GM19043 (cell line): ENCODE results near the gene TANGO6.
"Not testable (repeated sequence)": the region's sequence is repeated elsewhere in the genome, so short reads cannot be mapped to it uniquely, and the experiment has no call there.

ENCODE experiments used
- ATAC-seq: cut with Tn5 transposase; IDR thresholded peaks from one replicate; pipeline ENCODE4 v1.9.1; 2021; ENCODE audit warnings: low read depth; ENCODE audit not compliant: unreplicated experiment

Gene TANGO6

DNA sequence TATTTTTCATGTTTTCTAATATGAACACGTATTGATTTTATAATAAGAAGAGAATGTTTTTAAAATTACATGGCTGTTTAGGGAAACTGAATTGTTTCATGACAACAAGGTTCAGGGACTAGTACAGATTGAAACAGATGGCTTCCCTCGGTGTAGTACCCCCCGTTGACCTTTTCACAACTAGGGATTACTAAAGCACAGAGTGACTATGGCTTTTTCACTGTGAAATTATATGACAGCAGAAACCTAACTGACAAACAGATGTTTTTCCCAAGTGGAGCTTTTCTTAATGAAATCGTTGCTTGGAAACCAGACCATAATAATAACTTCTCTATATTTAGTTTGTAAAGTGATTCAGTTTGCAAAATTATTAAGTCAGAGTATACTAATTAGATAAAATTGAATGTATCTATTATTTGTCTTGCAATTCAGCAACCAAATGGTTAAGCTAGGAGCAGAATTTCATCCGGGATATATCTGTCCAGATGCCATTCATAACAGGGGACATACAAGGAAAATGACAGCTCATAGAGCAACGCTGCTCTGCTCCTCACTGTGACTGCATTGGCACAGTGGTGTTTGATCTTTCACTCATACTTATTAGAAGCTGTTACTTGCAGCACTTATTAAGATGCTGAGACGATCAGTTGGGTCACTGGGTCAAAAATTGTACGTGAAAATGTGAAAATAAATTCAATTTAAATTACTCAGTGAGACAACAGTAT, 111.7 kb downstream of the TANGO6 start:
- no peak for ATAC-seq

DNA sequence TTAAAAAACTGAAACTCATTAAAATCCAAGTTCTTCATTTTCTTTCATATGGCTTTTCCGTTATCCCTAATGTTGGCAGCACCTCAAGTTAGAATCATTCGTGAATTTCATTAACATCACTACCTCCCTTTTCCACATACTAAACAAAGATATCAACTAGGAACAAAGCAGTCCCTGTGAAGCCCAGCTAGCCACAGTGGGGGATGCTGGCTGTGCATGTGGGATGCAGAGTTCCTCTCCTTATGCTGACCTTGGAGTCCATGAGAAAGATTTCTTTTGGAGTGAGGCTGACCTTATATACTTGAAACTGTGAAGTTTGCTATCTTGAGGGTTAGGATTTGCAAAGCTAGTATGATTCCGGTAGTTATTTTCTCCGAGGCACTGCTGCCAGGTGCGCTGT, 117.6 kb downstream of the TANGO6 start:
- ATAC-seq: no peak

DNA sequence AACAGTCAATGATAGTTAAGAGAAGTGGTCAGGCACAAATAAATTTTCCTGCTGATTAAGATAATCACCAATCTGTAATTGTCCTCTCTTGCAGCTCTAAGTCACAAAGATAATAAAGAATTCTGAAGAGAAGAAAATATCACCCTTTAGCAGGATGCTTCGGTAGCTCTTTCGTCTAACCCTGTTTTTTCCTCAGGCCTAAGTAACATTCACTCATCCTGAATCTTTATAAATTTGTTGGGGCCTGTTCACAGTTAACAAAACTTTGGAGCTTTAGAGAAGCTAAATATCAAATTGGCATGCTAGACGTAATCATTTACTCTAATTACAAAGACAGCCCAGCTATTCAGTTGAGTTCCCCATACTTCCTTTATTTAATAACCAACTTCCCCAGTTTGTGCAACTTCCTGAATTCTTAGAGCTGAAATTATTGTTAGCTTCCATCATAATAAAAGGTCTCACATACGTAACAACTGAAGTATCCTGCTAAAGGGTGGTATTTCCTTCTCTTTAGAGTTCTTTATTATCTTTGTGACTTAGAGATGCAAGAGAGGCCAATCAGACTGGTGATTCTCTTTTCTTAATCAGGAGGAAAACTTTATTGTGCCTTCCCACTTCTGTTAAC, 118.6 kb downstream of the TANGO6 start:
- ATAC-seq: no peak

DNA sequence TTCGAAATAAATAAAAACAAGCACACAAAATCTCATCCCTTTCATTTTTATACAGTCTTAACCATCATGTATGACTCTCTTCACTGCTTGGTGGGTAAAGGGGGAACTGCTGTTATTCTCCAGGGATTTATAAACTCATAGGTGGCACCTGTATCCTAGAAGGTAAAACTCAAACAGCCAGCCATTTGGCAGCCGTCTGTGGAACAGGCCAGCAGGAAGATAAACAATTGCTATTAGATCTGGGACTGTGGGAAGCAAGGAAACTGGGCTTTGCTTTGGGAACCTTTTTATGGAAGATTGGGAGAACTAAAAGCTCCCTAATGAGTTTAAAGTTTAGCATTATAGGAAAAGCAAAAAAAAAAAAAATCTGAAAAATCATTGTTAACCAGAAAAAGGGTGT, 126.0 kb downstream of the TANGO6 start:
- no peak for ATAC-seq

DNA sequence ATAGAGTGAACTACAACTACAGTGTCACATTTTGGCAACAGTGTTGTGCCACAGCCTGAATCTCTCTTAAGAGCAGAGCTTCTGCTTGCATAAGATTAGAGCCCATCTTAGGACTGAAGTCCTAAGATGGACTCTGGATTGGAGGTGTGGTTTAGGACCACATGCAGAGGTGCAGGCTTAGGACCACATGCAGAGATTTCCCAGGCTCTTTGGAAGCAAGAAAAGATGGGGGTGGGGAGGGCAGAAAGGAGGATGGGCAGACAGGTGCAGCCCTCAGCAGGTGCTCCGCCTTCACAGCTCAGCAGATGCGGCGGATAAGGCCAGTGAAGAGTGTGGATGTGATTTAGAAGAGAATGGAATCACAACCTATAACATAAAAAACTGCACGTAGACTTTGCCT, 128.7 kb downstream of the TANGO6 start:
- no peak for ATAC-seq

DNA sequence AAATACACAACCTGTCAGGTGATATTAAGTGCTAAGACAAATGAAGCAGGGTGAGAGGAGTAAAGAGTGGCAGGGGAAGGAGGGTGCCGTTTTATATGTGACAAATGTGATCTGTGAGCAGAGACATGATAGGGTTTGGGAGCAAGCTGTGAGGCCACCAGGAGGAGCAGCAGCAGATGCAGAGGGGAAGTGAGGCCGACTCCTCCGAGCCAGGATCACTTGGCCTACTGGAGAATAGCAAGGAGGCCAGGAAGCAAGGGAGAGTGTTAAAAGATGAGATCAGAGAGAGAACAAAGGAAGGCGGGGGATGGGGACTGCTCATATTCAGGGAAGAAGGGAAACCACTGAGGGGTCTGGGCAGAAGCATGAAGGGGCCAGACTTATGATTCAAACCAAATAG, 129.4 kb downstream of the TANGO6 start:
- no peak for ATAC-seq

DNA sequence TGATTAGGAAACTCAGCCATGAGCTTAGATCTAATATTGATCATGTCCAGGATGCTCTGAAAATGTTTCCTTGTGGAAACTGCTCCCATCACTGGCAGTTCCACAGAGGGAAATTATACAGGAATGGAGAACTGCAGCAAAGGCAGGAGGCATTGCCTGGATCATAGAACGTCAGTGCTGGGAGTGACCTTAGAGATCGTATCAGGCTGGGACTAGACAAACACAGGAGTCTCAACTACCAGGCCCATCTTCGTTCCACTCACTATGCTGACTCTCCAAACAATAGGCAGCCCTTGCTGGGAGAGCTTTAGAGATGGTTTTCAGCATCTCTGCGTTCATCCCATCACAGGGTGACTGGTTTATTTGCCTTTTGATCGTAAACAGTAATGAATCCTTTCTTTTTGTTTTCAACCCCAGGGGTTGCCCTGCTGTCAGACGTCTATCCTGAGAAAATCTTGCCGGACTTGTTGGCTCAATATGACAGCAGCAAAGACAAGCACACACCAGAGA, 130.3 kb downstream of the TANGO6 start:
- ATAC-seq: no peak

DNA sequence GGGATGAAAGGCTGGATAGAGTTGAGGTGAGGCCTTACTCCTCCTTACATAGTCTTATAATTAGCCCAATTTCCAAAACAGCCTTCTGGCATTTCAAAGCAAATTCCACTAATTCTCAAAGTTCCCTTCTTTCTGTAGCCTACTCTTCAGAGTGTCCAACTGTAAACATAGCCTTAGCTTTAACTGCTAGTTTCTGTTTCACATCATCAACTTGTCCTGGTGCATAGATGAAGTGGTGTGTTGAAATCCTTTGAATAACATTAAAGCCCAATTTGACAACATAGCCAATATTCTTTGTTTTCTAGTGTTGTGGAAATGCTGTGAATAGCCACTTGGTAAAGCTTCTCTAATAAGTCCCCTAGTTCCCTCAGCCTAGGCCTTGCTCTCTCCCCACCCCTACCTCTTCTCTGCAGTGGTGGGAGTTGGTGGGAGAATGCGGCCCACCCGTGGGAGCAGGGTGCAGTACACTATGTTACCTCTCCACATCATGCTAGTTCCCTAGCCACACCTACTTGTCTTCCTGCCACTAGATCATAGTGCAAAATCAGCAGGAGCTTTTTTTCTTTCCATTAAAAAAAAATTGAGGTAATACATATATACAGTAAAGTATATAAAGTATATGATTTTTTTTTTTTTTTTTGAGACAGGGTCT, 135.1 kb downstream of the TANGO6 start:
- ATAC-seq: no peak

DNA sequence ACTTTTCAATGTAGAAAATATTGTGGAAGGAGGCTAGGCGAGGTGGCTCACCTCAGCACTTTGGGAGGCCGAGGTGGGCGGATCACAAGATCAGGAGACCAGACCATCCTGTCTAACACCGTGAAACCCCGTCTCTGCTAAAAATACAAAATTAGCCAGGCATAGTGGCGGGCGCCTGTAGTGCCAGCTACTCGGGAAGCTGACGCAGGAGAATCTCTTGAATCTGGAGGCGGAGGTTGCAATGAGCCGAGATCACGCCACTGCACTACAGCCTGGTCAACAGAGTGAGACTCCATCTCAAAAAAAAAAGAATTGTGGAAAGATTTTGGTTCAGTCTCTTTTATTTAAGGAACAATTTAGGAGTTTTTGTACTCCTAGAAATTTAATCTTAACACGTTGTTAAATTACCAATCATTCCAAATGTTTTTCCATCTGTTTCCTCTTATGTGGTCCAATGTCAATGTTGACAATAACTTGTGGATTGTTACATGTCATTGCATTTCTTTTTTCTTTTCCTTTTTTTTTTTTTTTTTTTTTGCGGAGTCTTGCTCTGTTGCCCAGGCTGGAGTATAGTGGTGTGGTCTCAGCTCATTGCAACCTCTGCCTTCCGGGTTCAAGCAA, 137.5 kb downstream of the TANGO6 start:
- no peak for ATAC-seq

DNA sequence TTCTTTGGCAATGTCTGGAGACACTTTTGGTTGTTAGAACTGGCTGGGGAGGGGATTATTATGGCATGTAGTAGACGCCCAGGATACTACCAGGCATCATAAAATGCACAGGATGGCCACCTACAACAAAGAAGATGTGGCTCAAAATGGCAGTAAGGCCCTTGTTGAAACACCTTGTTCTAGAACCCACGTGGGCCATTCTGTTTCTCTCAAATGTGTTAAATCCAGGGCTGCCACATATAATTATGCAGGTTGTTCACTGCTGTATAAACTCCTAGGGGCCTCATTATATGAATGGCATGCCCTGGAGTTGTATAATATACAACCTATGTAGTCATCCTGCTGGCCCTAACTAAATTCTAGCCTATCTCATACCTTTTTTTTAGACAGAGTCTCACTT, 138.6 kb downstream of the TANGO6 start:
- no peak for ATAC-seq

DNA sequence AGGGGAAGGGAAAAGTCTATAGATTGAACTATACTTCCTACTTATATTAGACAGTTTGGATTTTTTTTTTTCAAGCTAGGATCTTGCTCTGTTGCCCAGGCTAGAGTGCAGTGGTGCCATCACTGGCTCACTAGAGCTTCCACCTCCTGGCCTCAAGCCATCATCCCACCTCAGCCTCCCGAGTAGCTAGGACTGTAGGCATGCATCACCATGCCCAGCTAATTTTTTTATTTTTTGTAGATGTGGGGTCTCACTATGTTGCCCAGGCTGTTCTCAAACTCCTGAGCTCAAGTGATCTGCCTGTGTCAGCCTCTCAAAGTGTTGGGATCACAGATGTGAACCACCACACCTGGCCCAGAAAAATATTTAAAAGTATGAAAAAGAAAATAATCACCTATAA, 141.1 kb downstream of the TANGO6 start:
- no peak for ATAC-seq

DNA sequence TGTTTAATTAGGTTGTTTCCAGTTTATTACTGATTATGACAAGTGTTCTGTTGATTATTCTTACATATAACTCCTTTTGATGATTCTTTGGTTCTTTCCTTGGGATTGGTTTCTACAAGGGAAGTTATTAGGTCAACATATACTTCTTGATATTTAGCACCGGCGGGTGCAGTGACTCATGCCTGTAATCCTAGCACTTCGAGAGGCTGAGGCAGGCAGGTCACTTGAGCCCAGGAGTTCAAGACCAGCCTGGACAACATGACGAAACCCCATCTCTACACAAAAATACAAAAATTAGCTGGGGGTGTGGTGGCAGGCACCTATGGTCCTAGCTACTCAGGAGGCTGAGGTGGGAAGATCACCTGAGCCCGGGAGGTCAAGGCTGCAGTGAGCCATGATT, 141.9 kb downstream of the TANGO6 start:
- ATAC-seq: no peak

DNA sequence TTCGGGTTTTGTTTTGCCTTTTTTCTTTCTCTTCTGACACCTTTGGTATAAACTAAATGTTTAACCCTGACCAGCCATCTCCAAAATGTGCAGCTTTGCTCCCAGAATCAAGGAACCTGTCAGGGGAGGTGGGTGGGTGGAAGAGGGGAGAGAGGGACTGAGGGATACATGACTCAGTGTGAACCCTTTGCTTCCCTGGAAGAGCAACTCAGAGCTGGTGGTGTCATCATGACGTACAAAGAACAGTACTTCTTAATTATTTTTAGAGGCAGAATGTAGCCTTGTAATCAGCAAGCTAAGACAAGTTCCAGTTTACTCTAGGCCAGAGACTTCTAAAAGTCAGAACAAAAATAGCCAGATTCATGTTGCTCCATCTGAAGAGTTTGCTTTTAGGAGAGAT, 142.5 kb downstream of the TANGO6 start:
- no peak for ATAC-seq

DNA sequence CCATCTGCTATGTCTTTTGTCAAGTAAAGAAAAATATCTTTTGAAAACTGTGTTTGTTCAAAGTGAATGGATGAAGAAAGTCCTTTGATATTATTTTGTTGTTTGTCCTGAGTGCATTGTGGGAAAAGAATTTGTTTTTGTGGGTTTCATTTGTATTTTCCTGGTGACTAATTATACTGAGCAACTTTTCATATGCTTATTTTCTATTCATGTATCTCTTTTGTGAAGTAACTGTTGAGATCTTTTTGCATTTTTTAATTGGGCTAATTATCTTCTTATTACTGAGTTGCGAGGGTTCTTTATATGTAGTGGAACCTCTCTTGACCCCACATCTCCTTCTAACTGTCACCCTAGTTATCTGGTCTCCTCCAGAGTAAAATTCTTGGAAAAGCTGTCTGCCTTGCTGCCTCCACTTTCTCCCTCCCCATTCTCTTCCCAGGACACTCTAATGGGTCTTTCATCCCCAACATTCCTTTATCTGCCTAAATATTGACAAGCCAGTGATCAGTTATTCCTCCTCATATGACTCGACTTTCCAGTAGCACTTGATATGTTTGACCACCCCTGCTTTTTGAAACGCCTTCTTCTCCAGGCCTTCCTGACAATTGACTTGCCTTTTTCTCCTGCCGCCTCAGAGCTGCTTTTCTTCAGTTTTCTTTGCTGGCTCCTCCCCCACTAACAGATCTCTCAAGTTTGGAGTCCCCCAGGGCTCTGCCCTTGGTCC, 144.6 kb downstream of the TANGO6 start:
- no peak for ATAC-seq

DNA sequence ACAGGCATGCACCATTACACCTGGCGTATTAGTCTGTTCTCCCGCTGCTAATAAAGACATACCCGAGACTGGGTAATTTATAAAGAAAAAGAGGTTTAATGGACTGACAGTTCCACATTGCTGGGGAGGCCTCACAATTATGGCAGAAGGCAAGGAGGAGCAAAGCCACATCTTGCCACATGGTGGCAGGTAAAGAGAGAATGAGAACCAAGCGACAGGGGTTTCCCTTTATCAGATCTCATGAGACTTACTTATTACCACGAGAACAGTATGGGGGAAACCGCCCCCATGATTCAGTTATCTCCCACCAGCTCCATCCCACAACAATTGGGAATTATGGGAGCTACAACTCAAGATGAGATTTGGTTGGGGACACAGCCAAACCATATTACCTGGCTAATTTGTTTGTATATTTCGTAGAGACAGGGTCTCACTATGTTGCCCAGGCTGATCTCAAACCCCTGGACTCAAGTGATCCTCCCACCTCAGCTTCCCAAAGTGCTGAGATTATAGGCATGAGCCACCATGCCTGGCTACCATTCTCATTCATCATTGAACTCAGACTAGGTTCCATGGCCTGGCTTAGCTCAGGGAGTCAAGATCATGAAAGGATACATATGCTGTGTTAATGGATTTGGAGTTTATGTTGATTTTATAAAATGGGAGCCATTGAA, 147.0 kb downstream of the TANGO6 start:
- not testable (repeated sequence) for ATAC-seq

DNA sequence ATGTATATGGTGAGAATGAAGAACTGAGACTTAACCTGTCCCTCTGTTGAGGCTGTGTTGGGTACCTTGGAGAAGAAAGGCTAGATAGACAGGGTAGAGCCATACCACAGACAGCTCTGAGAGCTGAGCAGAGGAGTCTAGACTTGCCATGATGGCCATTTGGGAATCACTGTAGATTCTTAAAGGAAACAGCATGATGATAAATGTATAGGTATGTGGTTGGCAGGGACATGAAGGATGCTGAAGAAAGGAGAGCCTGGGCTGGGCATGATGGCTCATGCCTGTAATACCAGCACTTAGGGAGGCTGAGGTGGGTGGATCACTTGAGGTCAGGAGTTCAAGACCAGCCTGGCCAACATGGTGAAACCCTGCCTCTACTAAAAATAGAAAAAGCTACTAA, 147.7 kb downstream of the TANGO6 start:
- no peak for ATAC-seq

DNA sequence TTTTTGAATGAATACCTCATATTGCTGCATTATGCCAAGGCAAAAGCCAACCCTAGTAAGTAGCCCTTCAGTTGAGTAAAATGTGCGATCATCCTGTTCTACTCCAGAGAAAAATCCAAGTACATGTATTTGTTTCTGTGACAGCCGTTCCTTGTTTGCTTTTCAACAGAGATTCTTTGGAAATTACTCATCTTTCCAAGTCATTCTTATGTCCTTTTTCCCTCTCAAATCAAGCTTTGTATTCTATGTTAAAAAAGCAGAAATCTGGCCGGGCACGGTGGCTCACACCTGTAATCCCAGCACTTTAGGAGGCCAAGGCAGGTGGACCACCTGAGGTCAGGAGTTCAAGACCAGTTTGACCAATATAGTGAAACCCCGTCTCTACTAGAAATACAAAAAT, 149.2 kb downstream of the TANGO6 start:
- no peak for ATAC-seq

DNA sequence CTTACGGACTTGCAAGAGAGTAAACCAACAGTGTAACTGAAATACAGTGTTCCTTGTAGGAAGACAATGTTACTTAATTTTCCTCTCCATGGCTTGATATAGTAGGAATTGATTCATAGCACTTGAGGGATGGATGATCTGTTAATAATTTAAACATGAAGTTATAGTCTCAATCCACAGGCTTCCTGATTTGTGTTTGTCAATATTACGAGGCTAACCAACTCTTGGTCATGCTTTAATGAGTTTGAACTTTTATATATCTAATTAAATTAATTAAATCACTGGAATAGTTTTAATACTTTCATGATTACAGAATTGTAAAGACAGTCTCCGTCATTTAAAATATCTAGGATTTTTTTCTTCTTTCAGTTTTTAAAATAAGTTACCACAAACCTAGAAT, 150.1 kb downstream of the TANGO6 start:
- ATAC-seq: no peak

DNA sequence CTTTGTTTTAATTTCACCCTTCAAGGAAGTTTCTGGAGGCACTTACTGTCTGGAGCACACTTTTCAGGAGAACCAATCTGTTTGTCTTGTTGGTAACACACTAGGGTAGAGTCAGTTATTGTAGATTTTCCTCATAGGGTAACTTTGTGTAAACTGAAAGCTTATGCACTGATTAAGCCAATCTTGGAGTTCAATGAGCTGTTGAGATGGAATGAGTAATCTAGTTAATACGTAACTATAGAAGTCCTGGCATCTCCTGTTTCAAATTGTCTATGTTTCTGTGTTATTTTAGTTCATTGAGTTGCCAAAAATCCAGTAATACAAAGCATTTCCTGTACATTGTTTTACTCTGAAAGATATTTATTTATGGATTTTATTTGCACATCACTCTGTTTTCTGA, 150.6 kb downstream of the TANGO6 start:
- no peak for ATAC-seq

DNA sequence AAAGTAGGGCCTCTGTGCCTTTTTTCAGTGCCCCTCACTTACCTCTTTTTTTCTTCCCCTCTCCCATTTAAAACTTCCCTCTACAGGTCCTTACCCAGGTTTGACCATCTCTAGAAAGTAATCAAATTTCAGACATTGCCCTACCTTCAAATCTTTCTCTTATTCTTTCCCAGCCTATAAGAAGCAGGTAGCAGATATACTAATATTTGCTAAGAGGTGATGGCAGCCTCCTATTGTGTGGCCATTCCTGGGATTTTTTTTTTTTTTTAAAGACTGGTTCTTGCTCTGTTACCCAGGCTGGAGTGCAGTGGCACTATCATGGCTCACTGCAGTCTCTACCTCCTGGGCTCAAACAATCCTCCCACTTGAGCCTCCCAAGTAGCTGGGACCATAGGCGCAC, 151.0 kb downstream of the TANGO6 start:
- ATAC-seq: no peak
